ENCODE data around the gene PM20D1.
"Not testable (repeated sequence)": the region's sequence is repeated elsewhere in the genome, so short reads cannot be mapped to it uniquely, and the experiment has no call there.

The PM20D1 gene

GRCh38 chr1:205842229-205842628, 7.7 kb downstream of the PM20D1 start:
- DNase-seq (ENCODE audit: low read depth) = no peak

- no peak for DNase-seq (ENCODE audit: low read depth)
These were observed 9.6 kb downstream of the PM20D1 start for GRCh38 chr1:205840146-205840923.

- no peak for DNase-seq (ENCODE audit: low read depth)
These were observed 12.5 kb downstream of the PM20D1 start for GRCh38 chr1:205837382-205837970.

- no peak for DNase-seq (ENCODE audit: low read depth)
These were observed 15.2 kb downstream of the PM20D1 start for GRCh38 chr1:205834751-205835150.

- DNase-seq (ENCODE audit: low read depth) = no peak
These were observed 17.6 kb downstream of the PM20D1 start for GRCh38 chr1:205832326-205832751.

- DNase-seq (ENCODE audit: low read depth) = no peak
These were observed 22.3 kb downstream of the PM20D1 start for GRCh38 chr1:205827623-205828022.

- no peak for DNase-seq (ENCODE audit: low read depth)
These were observed 22.9 kb downstream of the PM20D1 start for GRCh38 chr1:205826995-205827394.

- no peak for DNase-seq (ENCODE audit: low read depth)
These were observed 23.7 kb downstream of the PM20D1 start for GRCh38 chr1:205826016-205826806.

GRCh38 chr1:205824180-205824579, 25.8 kb downstream of the PM20D1 start:
- DNase-seq (ENCODE audit: low read depth) = no peak

- not testable (repeated sequence) for DNase-seq (ENCODE audit: low read depth)
These were observed 26.7 kb downstream of the PM20D1 start for GRCh38 chr1:205823260-205823659.

GRCh38 chr1:205822397-205822796, 27.5 kb downstream of the PM20D1 start:
- no peak for DNase-seq (ENCODE audit: low read depth)

GRCh38 chr1:205817988-205818387, 31.9 kb downstream of the PM20D1 start:
- DNase-seq (ENCODE audit: low read depth) = no peak

GRCh38 chr1:205817364-205817763, 32.6 kb downstream of the PM20D1 start:
- no peak for DNase-seq (ENCODE audit: low read depth)

GRCh38 chr1:205813755-205814058, 36.2 kb downstream of the PM20D1 start:
- no peak for DNase-seq (ENCODE audit: low read depth)

- peak; percentile 38 for DNase-seq (ENCODE audit: low read depth)
These were observed 36.8 kb downstream of the PM20D1 start, which contains the start of gene SLC41A1 for GRCh38 chr1:205812878-205813754. SLC41A1 (minus strand) TSS chr1:205813198; CDS start chr1:205810441, 2,757 bp downstream.

- no peak for DNase-seq (ENCODE audit: low read depth)
These were observed 37.6 kb downstream of the PM20D1 start for GRCh38 chr1:205812271-205812877.

- no peak for DNase-seq (ENCODE audit: low read depth)
These were observed 38.3 kb downstream of the PM20D1 start for GRCh38 chr1:205811660-205812059.

- no peak for DNase-seq (ENCODE audit: low read depth)
These were observed 39.3 kb downstream of the PM20D1 start for GRCh38 chr1:205810448-205811157.

- DNase-seq (ENCODE audit: low read depth) = no peak
These were observed 40.0 kb downstream of the PM20D1 start for GRCh38 chr1:205809942-205810345.

- no peak for DNase-seq (ENCODE audit: low read depth)
These were observed 40.5 kb downstream of the PM20D1 start for GRCh38 chr1:205809469-205809868.

All from non-pigmented ciliary epithelial cell (primary cell).